ENCODE data around the gene TIMP2.
"Not testable (repeated sequence)": the region's sequence is repeated elsewhere in the genome, so short reads cannot be mapped to it uniquely, and the experiment has no call there.

TIMP2 gene

GRCh38 chr17:78891406-78892061 is 33.7 kb downstream of the TIMP2 start:
- Histone ChIP-seq H3K4me3 (ENCODE audit: insufficient read length, low read depth) (no peak overlapping the region), H3K9ac (ENCODE audit: insufficient read length, low read depth) (peak overlapping the region; percentile 42)
- no peak for DNase-seq (ENCODE audit: low read depth, low spot score)

DNA sequence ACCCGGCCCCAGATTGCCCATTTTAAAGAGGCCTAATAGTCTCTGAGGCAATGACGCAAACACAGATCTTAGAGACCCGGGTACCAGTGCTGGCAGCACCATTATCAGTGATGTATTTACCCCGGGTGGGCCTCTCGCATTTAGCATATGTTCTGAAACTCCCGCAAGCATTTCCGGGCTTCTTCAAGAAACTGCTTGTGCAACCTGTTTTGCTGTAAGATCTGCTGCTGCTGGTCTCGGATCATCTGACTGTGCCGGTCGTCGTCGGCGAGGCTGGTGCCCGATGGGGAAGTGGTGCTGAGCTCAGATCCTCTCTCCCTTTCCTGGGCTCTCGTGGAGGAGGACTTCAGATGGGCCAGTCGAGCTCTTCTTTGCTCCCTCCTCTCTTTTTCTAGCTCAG is 34.7 kb downstream of the TIMP2 start:
- H3K9me3 ChIP-seq (ENCODE audit: insufficient read depth, low read length): no peaks in the 10 kb centered on the region
- H3K4me3 ChIP-seq (ENCODE audit: insufficient read length, low read depth): no peak overlapping the region
- H3K9ac ChIP-seq (ENCODE audit: insufficient read length, low read depth): no peak overlapping the region
- peaks cover 11% of the 10 kb centered on the region for H3K4me1 ChIP-seq (ENCODE audit: insufficient read depth, insufficient read length)
- TF ChIP-seq SUZ12 (IDR thresholded peaks at IDR 0.05; ENCODE audit: extremely low read depth, insufficient read depth, insufficient read length) (no peak), YY1 (IDR thresholded peaks at IDR 0.05; ENCODE audit: insufficient read depth, insufficient read length) (no peak), ZNF274 (IDR thresholded peaks at IDR 0.05; ENCODE audit: low read depth, low read length) (no peak)
- no peaks in the 10 kb centered on the region for H3K27me3 ChIP-seq (ENCODE audit: insufficient read depth, insufficient read length)
- DNase-seq (ENCODE audit: low read depth, low spot score): no peak
- peaks cover 40% of the 10 kb centered on the region for H3K36me3 ChIP-seq (ENCODE audit: insufficient read depth, insufficient read length, low read length)

More at GRCh38 chr17:78891406-78892061, 33.7 kb downstream of the TIMP2 start:
- Histone ChIP-seq H3K4me1 (ENCODE audit: insufficient read depth, insufficient read length) (peaks cover 10% of the 10 kb centered on the region), H3K36me3 (ENCODE audit: insufficient read depth, insufficient read length, low read length) (peaks cover 40% of the 10 kb centered on the region), H3K27me3 (ENCODE audit: insufficient read depth, insufficient read length) (no peaks in the 10 kb centered on the region), H3K9me3 (ENCODE audit: insufficient read depth, low read length) (no peaks in the 10 kb centered on the region)
- TF ChIP-seq YY1 (IDR thresholded peaks at IDR 0.05; ENCODE audit: insufficient read depth, insufficient read length) (no peak), ZNF274 (IDR thresholded peaks at IDR 0.05; ENCODE audit: low read depth, low read length) (no peak), SUZ12 (IDR thresholded peaks at IDR 0.05; ENCODE audit: extremely low read depth, insufficient read depth, insufficient read length) (no peak)

- H3K9ac ChIP-seq (ENCODE audit: insufficient read length, low read depth); H3K9me3 ChIP-seq (ENCODE audit: insufficient read depth, low read length); DNase-seq (ENCODE audit: low read depth, low spot score); H3K4me3 ChIP-seq (ENCODE audit: insufficient read length, low read depth); H3K27me3 ChIP-seq (ENCODE audit: insufficient read depth, insufficient read length): not testable (repeated sequence)
- H3K4me1 ChIP-seq (ENCODE audit: insufficient read depth, insufficient read length): peaks cover 14% of the 10 kb centered on the region
- H3K36me3 ChIP-seq (ENCODE audit: insufficient read depth, insufficient read length, low read length): peaks cover 42% of the 10 kb centered on the region
Measured at GRCh38 chr17:78890096-78890495, 35.1 kb downstream of the TIMP2 start.

DNA sequence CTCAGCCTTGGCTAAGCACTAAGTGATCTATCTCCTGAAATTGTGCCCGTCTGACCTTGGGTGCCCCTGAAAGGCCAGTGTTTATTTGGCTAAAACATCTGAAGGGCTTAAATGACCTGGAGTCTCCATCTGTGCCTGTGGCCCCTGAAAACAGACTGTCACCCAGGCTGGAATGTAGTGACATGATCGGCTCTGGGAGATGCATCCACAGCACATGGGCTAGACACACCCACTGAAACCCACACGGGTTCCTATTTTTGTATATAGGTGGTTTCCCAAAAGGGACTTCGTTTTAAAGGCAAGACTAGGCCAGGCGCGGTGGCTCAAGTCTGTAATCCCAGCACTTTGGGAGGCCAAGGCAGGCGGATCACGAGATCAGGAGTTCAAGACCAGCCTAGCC is 35.7 kb downstream of the TIMP2 start:
- Histone ChIP-seq H3K9me3 (ENCODE audit: insufficient read depth, low read length) (no peaks in the 10 kb centered on the region), H3K27me3 (ENCODE audit: insufficient read depth, insufficient read length) (no peaks in the 10 kb centered on the region), H3K36me3 (ENCODE audit: insufficient read depth, insufficient read length, low read length) (peaks cover 45% of the 10 kb centered on the region), H3K4me3 (ENCODE audit: insufficient read length, low read depth) (no peak overlapping the region), H3K9ac (ENCODE audit: insufficient read length, low read depth) (no peak overlapping the region), H3K4me1 (ENCODE audit: insufficient read depth, insufficient read length) (peaks cover 19% of the 10 kb centered on the region)
- TF ChIP-seq ZNF274 (IDR thresholded peaks at IDR 0.05; ENCODE audit: low read depth, low read length) (no peak), YY1 (IDR thresholded peaks at IDR 0.05; ENCODE audit: insufficient read depth, insufficient read length) (no peak), SUZ12 (IDR thresholded peaks at IDR 0.05; ENCODE audit: extremely low read depth, insufficient read depth, insufficient read length) (no peak)
- no peak for DNase-seq (ENCODE audit: low read depth, low spot score)

- no peaks in the 10 kb centered on the region for H3K27me3 ChIP-seq (ENCODE audit: insufficient read depth, insufficient read length)
- peaks cover 24% of the 10 kb centered on the region for H3K4me1 ChIP-seq (ENCODE audit: insufficient read depth, insufficient read length)
- DNase-seq (ENCODE audit: low read depth, low spot score): no peak
Measured at GRCh38 chr17:78888941-78889518, 36.2 kb downstream of the TIMP2 start.

DNA sequence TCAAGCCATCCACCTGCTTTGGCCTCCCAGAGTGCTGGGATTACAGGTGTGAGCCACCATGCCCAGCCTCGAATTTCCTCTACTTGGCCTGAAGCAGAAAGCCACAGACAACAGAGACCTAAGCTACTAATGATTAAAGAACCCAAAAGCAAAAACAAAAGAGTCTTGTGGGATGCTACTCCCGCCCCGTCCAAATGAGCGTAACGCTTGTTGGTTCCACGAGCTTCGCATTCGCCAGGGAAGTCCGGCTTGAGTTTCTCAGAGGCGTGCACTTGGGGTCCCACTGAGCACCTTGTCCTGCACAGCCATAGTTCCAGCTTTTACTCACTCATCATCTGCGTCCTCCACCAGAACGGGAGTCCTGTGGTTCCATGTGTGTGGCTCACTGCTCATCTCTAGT is 38.2 kb downstream of the TIMP2 start:
- H3K9me3 ChIP-seq (ENCODE audit: insufficient read depth, low read length): no peaks in the 10 kb centered on the region
- H3K4me1 ChIP-seq (ENCODE audit: insufficient read depth, insufficient read length): peaks cover 30% of the 10 kb centered on the region
- no peak overlapping the region for H3K4me3 ChIP-seq (ENCODE audit: insufficient read length, low read depth)
- peaks cover 32% of the 10 kb centered on the region for H3K36me3 ChIP-seq (ENCODE audit: insufficient read depth, insufficient read length, low read length)
- no peak overlapping the region for H3K9ac ChIP-seq (ENCODE audit: insufficient read length, low read depth)
- DNase-seq (ENCODE audit: low read depth, low spot score): no peak
- no peaks in the 10 kb centered on the region for H3K27me3 ChIP-seq (ENCODE audit: insufficient read depth, insufficient read length)
- no peak for TF ChIP-seq SUZ12 (IDR thresholded peaks at IDR 0.05; ENCODE audit: extremely low read depth, insufficient read depth, insufficient read length)
- no peak for TF ChIP-seq ZNF274 (IDR thresholded peaks at IDR 0.05; ENCODE audit: low read depth, low read length)
- TF ChIP-seq YY1 (IDR thresholded peaks at IDR 0.05; ENCODE audit: insufficient read depth, insufficient read length): no peak

More at GRCh38 chr17:78888941-78889518, 36.2 kb downstream of the TIMP2 start:
- H3K4me3 ChIP-seq (ENCODE audit: insufficient read length, low read depth): no peak overlapping the region
- no peak overlapping the region for H3K9ac ChIP-seq (ENCODE audit: insufficient read length, low read depth)
- H3K36me3 ChIP-seq (ENCODE audit: insufficient read depth, insufficient read length, low read length): peaks cover 45% of the 10 kb centered on the region
- H3K9me3 ChIP-seq (ENCODE audit: insufficient read depth, low read length): no peaks in the 10 kb centered on the region
- TF ChIP-seq YY1 (IDR thresholded peaks at IDR 0.05; ENCODE audit: insufficient read depth, insufficient read length) (no peak), ZNF274 (IDR thresholded peaks at IDR 0.05; ENCODE audit: low read depth, low read length) (no peak), SUZ12 (IDR thresholded peaks at IDR 0.05; ENCODE audit: extremely low read depth, insufficient read depth, insufficient read length) (no peak)

GRCh38 chr17:78885956-78886355 is 39.2 kb downstream of the TIMP2 start:
- Histone ChIP-seq H3K4me1 (ENCODE audit: insufficient read depth, insufficient read length) (peaks cover 31% of the 10 kb centered on the region), H3K36me3 (ENCODE audit: insufficient read depth, insufficient read length, low read length) (peaks cover 29% of the 10 kb centered on the region), H3K9me3 (ENCODE audit: insufficient read depth, low read length) (no peaks in the 10 kb centered on the region), H3K4me3 (ENCODE audit: insufficient read length, low read depth) (no peak overlapping the region), H3K9ac (ENCODE audit: insufficient read length, low read depth) (no peak overlapping the region), H3K27me3 (ENCODE audit: insufficient read depth, insufficient read length) (no peaks in the 10 kb centered on the region)
- DNase-seq (ENCODE audit: low read depth, low spot score): no peak
- no peak for TF ChIP-seq SUZ12 (IDR thresholded peaks at IDR 0.05; ENCODE audit: extremely low read depth, insufficient read depth, insufficient read length)
- TF ChIP-seq ZNF274 (IDR thresholded peaks at IDR 0.05; ENCODE audit: low read depth, low read length): no peak
- TF ChIP-seq YY1 (IDR thresholded peaks at IDR 0.05; ENCODE audit: insufficient read depth, insufficient read length): no peak

Measured in NT2/D1 (cell line).